HFF-Myc (cell line): ENCODE measurements around the gene RPL41.
A peak's percentile ranks its signal among the peaks of the same experiment; 100 is the strongest.
"Not testable (repeated sequence)": the region's sequence is repeated elsewhere in the genome, so short reads cannot be mapped to it uniquely, and the experiment has no call there.

Source experiments
- DNase-seq: peaks from one replicate; pipeline ENCODE4 v3.0.0-alpha.2; 2011; ENCODE audit warnings: low read depth; ENCODE audit errors: extremely low read depth
- H3K4me3 ChIP-seq: replicated peaks from 2 replicates; pipeline ENCODE4 v1.5.1; 2011; ENCODE audit warnings: low read depth, mild to moderate bottlenecking, control low read depth, low read length
- CTCF ChIP-seq: IDR thresholded peaks from 2 replicates; pipeline ENCODE4 v1.5.1; 2012; ENCODE audit warnings: mild to moderate bottlenecking, low read depth, low read length, control low read depth; ENCODE audit errors: missing control alignments

The RPL41 gene

DNA sequence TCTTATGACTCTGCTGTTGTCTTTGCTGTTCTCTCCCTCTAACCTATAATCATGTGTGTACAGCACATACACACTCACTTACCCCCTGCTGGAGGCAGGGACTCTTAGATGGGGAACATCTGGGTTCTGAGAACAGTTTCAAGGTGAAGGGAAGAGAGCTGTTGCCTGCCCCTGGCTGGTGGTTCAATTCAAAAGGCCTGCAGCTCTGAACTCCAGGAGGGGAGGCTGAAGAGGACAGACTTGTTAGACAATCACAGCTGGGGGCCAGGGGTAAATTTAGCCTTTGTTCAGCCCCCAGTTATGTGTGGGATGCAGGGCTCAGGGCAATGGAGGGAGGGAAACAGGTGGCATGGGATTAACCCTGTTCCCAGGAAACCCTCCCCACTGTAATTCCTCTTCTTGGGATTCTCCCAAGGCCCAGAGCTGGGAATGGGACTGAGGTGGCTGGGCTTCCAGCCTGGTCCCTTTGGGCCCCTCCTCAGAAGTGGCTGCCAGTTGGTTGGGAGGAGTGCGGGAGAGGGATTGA lies 37.9 kb downstream of the RPL41 start:
- no peak for TF ChIP-seq CTCF
- DNase-seq, result no peak
- no peak overlapping the region for H3K4me3 ChIP-seq

DNA sequence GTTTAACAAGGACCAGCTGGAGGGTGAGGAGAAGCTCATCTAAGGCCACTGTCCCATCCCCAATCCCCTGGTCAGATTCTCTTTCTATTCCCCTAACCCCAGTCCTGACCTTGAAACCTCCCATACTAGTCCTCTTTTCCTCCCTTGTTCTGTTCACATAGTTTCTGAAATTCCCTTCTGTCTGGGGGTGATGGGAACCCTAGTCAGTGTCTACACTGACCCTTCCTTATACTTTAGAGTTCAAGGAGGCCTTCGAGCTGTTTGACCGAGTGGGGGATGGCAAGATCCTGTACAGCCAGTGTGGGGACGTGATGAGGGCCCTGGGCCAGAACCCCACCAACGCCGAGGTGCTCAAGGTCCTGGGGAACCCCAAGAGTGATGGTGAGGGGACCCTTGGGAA lies 38.4 kb downstream of the RPL41 start:
- no peak overlapping the region for H3K4me3 ChIP-seq
- no peak for TF ChIP-seq CTCF

DNA sequence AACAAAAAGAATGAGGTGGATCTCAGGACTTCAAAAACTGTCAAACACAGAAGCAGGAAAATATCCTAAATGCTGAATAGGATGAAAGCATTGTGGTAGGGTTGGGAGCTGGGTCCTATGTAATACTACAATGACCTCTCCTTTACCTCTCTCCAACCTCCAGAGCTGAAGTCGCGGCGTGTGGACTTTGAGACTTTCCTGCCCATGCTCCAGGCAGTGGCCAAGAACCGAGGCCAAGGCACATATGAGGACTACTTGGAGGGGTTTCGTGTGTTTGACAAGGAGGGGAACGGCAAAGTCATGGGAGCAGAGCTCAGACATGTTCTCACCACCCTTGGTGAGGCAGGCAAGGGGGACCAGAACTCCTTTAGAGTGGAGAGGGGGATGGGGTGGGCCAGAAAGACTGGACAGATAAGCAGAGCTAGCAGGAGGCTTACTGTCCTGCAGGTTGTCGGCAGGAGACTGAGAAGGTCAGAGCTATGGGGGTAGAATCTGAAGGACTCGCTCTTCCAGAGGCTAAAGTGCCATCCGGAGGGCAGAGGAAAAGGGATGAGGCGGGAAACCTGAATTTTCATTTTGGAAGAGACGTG lies 38.9 kb downstream of the RPL41 start:
- DNase-seq, result no peak
- H3K4me3 ChIP-seq, result no peak overlapping the region
- no peak for TF ChIP-seq CTCF

More for the DNA sequence above, 38.4 kb downstream of the RPL41 start:
- DNase-seq, result no peak

DNA sequence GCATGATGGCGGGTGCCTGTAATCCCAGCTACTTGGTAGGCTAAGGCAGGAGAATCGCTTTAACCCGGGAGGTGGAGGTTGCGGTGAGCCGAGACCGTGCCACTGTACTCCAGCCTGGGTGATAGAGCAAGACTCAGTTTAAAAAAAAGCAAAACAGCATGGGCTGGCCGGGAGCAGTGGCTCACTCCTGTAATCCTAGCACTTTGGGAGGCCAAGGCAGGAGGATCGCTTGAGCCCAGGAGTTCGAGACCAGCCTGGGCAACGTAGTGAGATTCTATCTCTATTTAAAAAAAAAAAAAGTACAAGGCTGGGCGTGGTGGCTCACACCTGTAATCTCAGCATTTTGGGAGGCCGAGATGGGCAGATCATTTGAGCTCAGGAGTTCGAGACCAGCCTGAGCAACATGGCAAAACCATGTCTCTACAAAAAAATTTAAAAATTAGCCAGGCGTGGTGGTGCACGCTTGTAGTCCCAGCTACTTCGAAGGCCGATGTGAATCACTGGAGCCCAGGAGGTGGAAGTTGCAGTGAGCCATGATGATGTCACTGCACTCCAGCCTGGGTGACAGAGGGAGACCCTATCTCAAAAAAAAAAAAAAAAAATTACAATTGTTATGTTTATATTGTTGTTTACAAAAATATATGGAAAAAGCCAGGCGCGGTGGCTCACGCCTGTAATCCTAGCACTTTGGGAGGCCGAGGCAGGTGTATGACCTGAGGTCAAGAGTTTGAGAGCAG lies 40.2 kb downstream of the RPL41 start:
- H3K4me3 ChIP-seq, result peak overlapping the region; percentile 96
- DNase-seq, result not testable (repeated sequence)

GRCh38 chr12:56157201-56158028 lies 41.0 kb downstream of the RPL41 start:
- H3K4me3 ChIP-seq, result peak overlapping the region; percentile 96
- peak; percentile 70 for TF ChIP-seq CTCF
- peak; percentile 73 for DNase-seq

DNA sequence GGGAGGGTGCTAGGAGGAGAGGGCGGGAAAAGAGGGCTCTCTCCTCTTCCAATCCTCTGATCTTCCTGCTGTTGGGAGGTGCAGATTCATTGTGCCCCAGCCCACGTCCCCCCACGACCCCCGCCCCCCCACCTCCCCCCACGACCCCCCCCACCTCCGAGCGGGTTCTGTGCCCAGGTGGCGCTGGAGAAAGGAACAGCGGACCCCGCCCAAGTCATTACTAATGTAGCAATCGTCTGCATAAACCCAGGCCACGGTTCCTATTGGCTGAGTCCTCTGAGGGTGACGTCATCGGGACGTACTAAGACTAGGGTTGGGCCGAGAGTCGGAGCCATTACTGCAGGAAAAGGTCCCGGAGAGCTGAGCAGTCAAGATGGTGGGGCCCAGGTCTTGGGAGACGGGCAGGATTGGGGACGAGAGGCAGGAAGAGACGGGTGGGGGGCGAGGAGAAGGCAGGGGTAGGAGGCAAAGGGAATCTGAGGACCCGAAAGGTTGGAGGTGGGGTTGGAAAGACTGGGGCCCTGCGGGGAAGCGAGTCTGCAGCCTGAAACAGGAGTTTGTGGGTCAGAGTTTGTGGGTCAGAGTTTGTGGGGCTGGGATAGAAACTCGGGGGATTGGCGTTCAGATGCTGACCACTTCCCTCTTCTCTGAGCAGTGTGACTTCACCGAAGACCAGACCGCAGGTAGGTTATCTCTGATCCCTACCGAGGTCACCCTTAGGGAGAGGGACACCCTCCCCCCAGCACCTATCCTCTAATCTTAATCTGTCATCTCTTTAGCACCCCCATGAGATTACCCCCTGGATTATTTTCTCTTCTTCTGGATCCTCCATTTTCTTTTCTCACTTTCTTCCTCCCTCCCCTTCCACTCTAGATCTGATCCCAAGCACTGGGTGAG lies 41.8 kb downstream of the RPL41 start, which contains the start of gene MYL6:
Gene MYL6, plus strand, starts transcription at position 331 of the 897 bp plus-strand sequence. Its CDS starts 43 bp downstream, at position 374.
- no peak for TF ChIP-seq CTCF
- DNase-seq, result peak; percentile 98
- H3K4me3 ChIP-seq, result peak within 1 kb of the TSS; percentile 96
